Stomach (tissue), 9 donors: ENCODE results near the gene SOS1. TPM values are rescaled to one million over a fixed set of nuclear protein-coding genes. Genes with fewer than 3 reads are reported as not detected.
"Not testable (repeated sequence)": the region's sequence is repeated elsewhere in the genome, so short reads cannot be mapped to it uniquely, and the experiment has no call there.

Source experiments
- DNase-seq, 2 donors: peaks; one replicate each; pipeline versions ENCODE4 v3.0.0 to v3.0.0-alpha.2; 2013 to 2019
- H3K27ac ChIP-seq, 5 donors: fragments of 200-600 bp in 4 of 5; sonication (generic) in 4 of 5; one replicate each; pipeline ENCODE4 v1.5.1; 2013 to 2019; ENCODE audit warnings: mild to moderate bottlenecking in 1 of 5, moderate library complexity in 1 of 5
- H3K27me3 ChIP-seq, 3 donors: fragments of 200-600 bp; sonication (generic); one replicate each; pipeline ENCODE4 v1.5.1; 2017 to 2019; ENCODE audit warnings: mixed run types in 1 of 3
- H3K36me3 ChIP-seq, 4 donors: fragments of 200-600 bp; sonication (generic); 1 replicate in 3 of 4; 2 replicates in 1 of 4; pipeline ENCODE4 v1.5.1; 2016 to 2019
- H3K4me1 ChIP-seq, 4 donors: fragments of 200-600 bp; sonication (generic); one replicate each; pipeline ENCODE4 v1.5.1; 2016 to 2019
- H3K4me3 ChIP-seq, 4 donors: fragments of 200-600 bp; sonication (generic) in 3 of 4; one replicate each; pipeline ENCODE4 v1.5.1; 2016 to 2019; ENCODE audit warnings: mild to moderate bottlenecking in 1 of 4
- H3K9me3 ChIP-seq, 4 donors: fragments of 200-600 bp; sonication (generic); one replicate each; pipeline ENCODE4 v1.5.1; 2016 to 2019
- CTCF ChIP-seq, 7 experiments: fragments of 450-650 bp in 4 of 7; fragments of 200-600 bp in 3 of 7; sonication (generic) in 3 of 7; IDR thresholded peaks; one replicate each; pipeline ENCODE4 v1.5.1; 2016 to 2019; ENCODE audit warnings: antibody characterized with exemption in 7 of 7, control low read depth in 2 of 7, mild to moderate bottlenecking in 1 of 7
- EP300 ChIP-seq: sonication (generic); formaldehyde crosslinking; IDR thresholded peaks from one replicate; pipeline ENCODE4 v1.6.1; 2017; ENCODE audit warnings: antibody characterized with exemption
- POLR2A ChIP-seq, 4 donors: fragments of 450-650 bp; IDR thresholded peaks; one replicate each; pipeline ENCODE4 v1.6.1; 2016; ENCODE audit warnings: antibody characterized with exemption in 4 of 4, control low read depth in 2 of 4, mild to moderate bottlenecking in 1 of 4, moderate library complexity in 1 of 4
- POLR2AphosphoS5 ChIP-seq, 3 donors: sonication (generic); formaldehyde crosslinking; IDR thresholded peaks; one replicate each; pipeline ENCODE4 v1.6.1; 2016; ENCODE audit warnings: antibody characterized with exemption in 3 of 3
- WGBS, 5 donors: extraction: QIAGEN DNeasy Blood & Tissue Kit in 3 of 5; methylation state at CpG; one replicate each; pipeline versions ENCODE4 v1.1.5 to v1.1.7; 2013 to 2018; 5-methylcytosine and 5-hydroxymethylcytosine counted together
- intact Hi-C: fragments of 100-400 bp; cut with DNase I; formaldehyde crosslinking; loops from one replicate; pipeline ENCODE4 v1.15.1; 2023; ENCODE audit warnings: low total_unique reads
- polyA plus RNA-seq, 3 donors: library from polyadenylated mRNA; stranded (reverse); fragments of 200-250 nt; gene quantifications; one replicate each; pipeline ENCODE4 v1.2.3, GENCODE V29; 2013
- total RNA-seq, 5 donors: library from RNA; depleted of rRNA; stranded (reverse); fragments of >200 nt; gene quantifications; one replicate each; pipeline versions ENCODE4 v1.1.0 to v1.2.3, GENCODE V29; 2014 to 2016
- donor health status: healthy with polysubstance abuse.
- donor health status: Bipolar disorder and iron deficiency.
- donor health status: healthy.

Gene SOS1
- total and polyA plus RNA-seq, 8 donors, result 4.5 to 46.4 (median 19.2) TPM

- DNase-seq, result no peak
- no peak overlapping the region for H3K27ac ChIP-seq
- intact Hi-C loops, result no loop called here
- no peaks in the 10 kb centered on the region for H3K27me3 ChIP-seq
- TF ChIP-seq EP300 (no peak), POLR2A (IDR thresholded peaks at IDR 0.05) (no peak), POLR2AphosphoS5 (IDR thresholded peaks at IDR 0.05) (no peak), CTCF (IDR thresholded peaks at IDR 0.05) (no peak)
- H3K36me3 ChIP-seq, result peaks cover 0 to 7% (median 0%) of the 10 kb centered on the region in 4 donors
- 74 to 98% (median 90%) methylated on average over 3 of the region's 3 CpGs for WGBS, 5 donors
- H3K4me3 ChIP-seq, result no peak overlapping the region
- no peaks in the 10 kb centered on the region for H3K9me3 ChIP-seq
- H3K4me1 ChIP-seq, result no peaks in the 10 kb centered on the region
Measured at GRCh38 chr2:38937548-38937947, 183.3 kb downstream of the SOS1 start.

GRCh38 chr2:38936516-38936915 lies 184.3 kb downstream of the SOS1 start:
- H3K9me3 ChIP-seq, H3K4me3 ChIP-seq, H3K36me3 ChIP-seq, H3K4me1 ChIP-seq, H3K27ac ChIP-seq, DNase-seq, intact Hi-C loops, H3K27me3 ChIP-seq: not testable (repeated sequence)
- WGBS, 5 donors, result 88 to 96% (median 91%) methylated on average over 6 of the region's 6 CpGs

GRCh38 chr2:38935568-38936172 lies 185.2 kb downstream of the SOS1 start:
- intact Hi-C loops, result no loop called here
- no peak overlapping the region for H3K4me3 ChIP-seq
- H3K36me3 ChIP-seq, result peaks cover 0 to 7% (median 0%) of the 10 kb centered on the region in 4 donors
- H3K4me1 ChIP-seq, result no peaks in the 10 kb centered on the region
- H3K27ac ChIP-seq, result no peak overlapping the region
- H3K27me3 ChIP-seq, result no peaks in the 10 kb centered on the region
- 84 to 92% (median 90%) methylated on average over 4 of the region's 4 CpGs for WGBS, 5 donors
- DNase-seq, result no peak
- TF ChIP-seq POLR2AphosphoS5 (IDR thresholded peaks at IDR 0.05) (no peak), EP300 (no peak), CTCF (IDR thresholded peaks at IDR 0.05) (no peak), POLR2A (IDR thresholded peaks at IDR 0.05) (no peak)
- no peaks in the 10 kb centered on the region for H3K9me3 ChIP-seq

GRCh38 chr2:38934742-38935141 lies 186.1 kb downstream of the SOS1 start:
- no peak for DNase-seq
- no peaks in the 10 kb centered on the region for H3K27me3 ChIP-seq
- H3K4me3 ChIP-seq, result no peak overlapping the region
- intact Hi-C loops, result no loop called here
- peaks cover 0 to 7% (median 0%) of the 10 kb centered on the region in 4 donors for H3K36me3 ChIP-seq
- H3K4me1 ChIP-seq, result no peaks in the 10 kb centered on the region
- no peaks in the 10 kb centered on the region for H3K9me3 ChIP-seq
- H3K27ac ChIP-seq, result no peak overlapping the region
- 72 to 86% (median 82%) methylated on average over 5 of the region's 5 CpGs for WGBS, 5 donors
- TF ChIP-seq POLR2A (IDR thresholded peaks at IDR 0.05) (no peak), POLR2AphosphoS5 (IDR thresholded peaks at IDR 0.05) (no peak), CTCF (IDR thresholded peaks at IDR 0.05) (no peak), EP300 (no peak)

DNA sequence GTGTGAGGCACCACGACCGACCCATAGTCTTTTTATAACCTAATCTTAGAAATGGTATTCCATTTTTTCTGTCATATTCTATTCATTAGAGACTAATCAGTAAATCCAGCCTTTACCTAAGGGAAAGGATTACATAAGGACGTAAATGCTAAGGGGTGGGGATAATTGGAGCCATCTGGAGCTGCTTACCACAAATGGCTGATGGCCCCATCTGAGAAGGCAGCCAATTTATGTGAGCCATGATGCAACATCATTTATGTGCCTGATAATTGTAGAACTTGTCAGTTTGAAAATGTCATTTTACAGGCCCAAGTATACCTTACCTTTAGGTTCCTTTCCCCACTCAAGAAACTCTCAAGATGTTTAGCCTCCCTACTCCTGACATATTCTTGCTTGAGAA lies 187.2 kb downstream of the SOS1 start:
- no peaks in the 10 kb centered on the region for H3K27me3 ChIP-seq
- H3K27ac ChIP-seq, result no peak overlapping the region
- no peak for TF ChIP-seq POLR2AphosphoS5 (IDR thresholded peaks at IDR 0.05)
- no peak for TF ChIP-seq EP300
- TF ChIP-seq POLR2A (IDR thresholded peaks at IDR 0.05), result no peak
- TF ChIP-seq CTCF (IDR thresholded peaks at IDR 0.05), result no peak
- peaks cover 0 to 7% (median 0%) of the 10 kb centered on the region in 4 donors for H3K36me3 ChIP-seq
- WGBS, 5 donors, result 91 to 96% (median 93%) methylated on average over 3 of the region's 3 CpGs
- intact Hi-C loops, result no loop called here
- DNase-seq, result no peak
- H3K9me3 ChIP-seq, result no peaks in the 10 kb centered on the region
- no peak overlapping the region for H3K4me3 ChIP-seq
- H3K4me1 ChIP-seq, result no peaks in the 10 kb centered on the region
